Right lobe of liver (tissue), 4 donors: Measurements from ENCODE around the gene MCUR1.
"Not testable (repeated sequence)": the region's sequence is repeated elsewhere in the genome, so short reads cannot be mapped to it uniquely, and the experiment has no call there.

Experiments
- POLR2A ChIP-seq: fragments of 450-650 bp; IDR thresholded peaks from one replicate; pipeline ENCODE4 v1.6.1; 2017; ENCODE audit warnings: antibody characterized with exemption, mild to moderate bottlenecking
- TF ChIP-seq, protein P1 (sequence below), 4 donors: fragments of 200-600 bp in 3 of 4; fragments of 450-650 bp in 1 of 4; IDR thresholded peaks; one replicate each; pipeline versions ENCODE4 v1.5.1 to v1.8.0; 2016 to 2022; ENCODE audit warnings: antibody characterized with exemption in 4 of 4, mild to moderate bottlenecking in 2 of 4
- donor health status: DM: no; HTN: no; CAD: no.
- donor health status: DM: no; HTN: no; CAD: no.
- donor health status: DM: no; HTN: yes; CAD: no.

DNA sequence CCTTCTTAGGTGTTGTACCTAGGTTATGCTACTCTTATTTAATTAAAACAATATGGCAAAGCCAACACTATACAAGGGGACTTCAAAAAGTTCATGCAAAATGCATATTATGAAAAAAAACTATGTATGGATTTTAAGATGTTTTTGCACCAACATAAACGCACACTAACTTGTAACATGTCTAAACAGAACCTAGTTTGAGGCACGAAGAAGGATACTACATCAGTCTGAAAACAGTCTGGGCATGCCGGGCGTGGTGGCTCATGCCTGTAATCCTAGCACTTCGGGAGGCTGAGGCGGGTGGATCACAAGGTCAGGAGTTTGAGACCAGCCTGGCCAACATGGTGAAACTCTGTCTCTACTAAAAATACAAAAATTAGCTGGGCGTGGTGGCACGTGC is 34.2 kb downstream of the MCUR1 start:
- TF ChIP-seq, protein P1, sequence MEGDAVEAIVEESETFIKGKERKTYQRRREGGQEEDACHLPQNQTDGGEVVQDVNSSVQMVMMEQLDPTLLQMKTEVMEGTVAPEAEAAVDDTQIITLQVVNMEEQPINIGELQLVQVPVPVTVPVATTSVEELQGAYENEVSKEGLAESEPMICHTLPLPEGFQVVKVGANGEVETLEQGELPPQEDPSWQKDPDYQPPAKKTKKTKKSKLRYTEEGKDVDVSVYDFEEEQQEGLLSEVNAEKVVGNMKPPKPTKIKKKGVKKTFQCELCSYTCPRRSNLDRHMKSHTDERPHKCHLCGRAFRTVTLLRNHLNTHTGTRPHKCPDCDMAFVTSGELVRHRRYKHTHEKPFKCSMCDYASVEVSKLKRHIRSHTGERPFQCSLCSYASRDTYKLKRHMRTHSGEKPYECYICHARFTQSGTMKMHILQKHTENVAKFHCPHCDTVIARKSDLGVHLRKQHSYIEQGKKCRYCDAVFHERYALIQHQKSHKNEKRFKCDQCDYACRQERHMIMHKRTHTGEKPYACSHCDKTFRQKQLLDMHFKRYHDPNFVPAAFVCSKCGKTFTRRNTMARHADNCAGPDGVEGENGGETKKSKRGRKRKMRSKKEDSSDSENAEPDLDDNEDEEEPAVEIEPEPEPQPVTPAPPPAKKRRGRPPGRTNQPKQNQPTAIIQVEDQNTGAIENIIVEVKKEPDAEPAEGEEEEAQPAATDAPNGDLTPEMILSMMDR (IDR thresholded peaks at IDR 0.05) = not testable (repeated sequence)
- not testable (repeated sequence) for TF ChIP-seq POLR2A
